IMR-90 (cell line): ENCODE results near the gene COL5A2. TPM values are rescaled to one million over a fixed set of nuclear protein-coding genes. Genes with fewer than 3 reads are reported as not detected.

Source experiments
- ATAC-seq: fragments of 200-7000 bp; cut with Tn5 transposase; 2 replicates; pipeline ENCODE4 v1.9.1; 2020; ENCODE audit warnings: low read depth, mild to moderate bottlenecking, moderate library complexity
- BruUV-seq: library from RNA; stranded (reverse); fragments of 400-500 nt; replicated peaks from 2 replicates; lab custom pipeline; 2021; lab: Mats Ljungman, UMichigan
- CTCF ChIA-PET: fragments of 300-600 bp; formaldehyde crosslinking; extraction: SDS; loops from one replicate; lab custom pipeline; 2021; ENCODE audit warnings: antibody characterized with exemption; lab: Yijun Ruan, JAX
- POLR2A ChIA-PET: fragments of 300-600 bp; sonication (Branson Sonifier 250); formaldehyde crosslinking; loops from one replicate; lab custom pipeline; 2022; ENCODE audit warnings: antibody characterized with exemption; ENCODE audit not compliant: unreplicated experiment; lab: Charles Lee
- DNase-seq: peaks from one replicate; pipeline ENCODE4 v3.0.0; 2013
- H2AFZ ChIP-seq: replicated peaks from 2 replicates; pipeline ENCODE3; 2013; ENCODE audit warnings: low read length, mild to moderate bottlenecking; ENCODE audit not compliant: poor library complexity
- H2AK5ac ChIP-seq: 2 replicates; pipeline ENCODE4 v1.6.1; 2013; ENCODE audit warnings: low read depth, low read length, inconsistent platforms
- H2AK9ac ChIP-seq: replicated peaks from 2 replicates; pipeline ENCODE3; 2013; ENCODE audit warnings: mild to moderate bottlenecking, low read depth, low read length, moderate library complexity; ENCODE audit not compliant: poor library complexity
- H2BK120ac ChIP-seq: 2 replicates; pipeline ENCODE4 v1.6.1; 2013; ENCODE audit warnings: low read depth, low read length, inconsistent platforms
- H2BK15ac ChIP-seq: 3 replicates; pipeline ENCODE4 v1.6.1; 2013; ENCODE audit warnings: low read depth, low read length, inconsistent platforms
- H2BK20ac ChIP-seq: 2 replicates; pipeline ENCODE4 v1.6.1; 2013; ENCODE audit warnings: low read depth, mild to moderate bottlenecking, inconsistent platforms, low read length, moderate library complexity
- H2BK5ac ChIP-seq: 2 replicates; pipeline ENCODE4 v1.6.1; 2013; ENCODE audit warnings: mild to moderate bottlenecking, low read depth, low read length, inconsistent platforms; ENCODE audit not compliant: poor library complexity, severe bottlenecking
- H3K14ac ChIP-seq: replicated peaks from 2 replicates; pipeline ENCODE4 v1.6.1; 2013; ENCODE audit warnings: low read depth, low read length, inconsistent platforms
- H3K18ac ChIP-seq: 2 replicates; pipeline ENCODE4 v1.6.1; 2013; ENCODE audit warnings: low read depth, low read length, control low read depth
- H3K23ac ChIP-seq: 2 replicates; pipeline ENCODE4 v1.6.1; 2013; ENCODE audit warnings: low read depth, low read length, inconsistent platforms
- H3K27ac ChIP-seq: 2 replicates; pipeline ENCODE4 v1.5.1; 2013; ENCODE audit warnings: mild to moderate bottlenecking, control low read depth, low read length; ENCODE audit not compliant: insufficient read depth
- H3K27me3 ChIP-seq: 2 replicates; pipeline ENCODE4 v1.6.1; 2013; ENCODE audit warnings: low read length; ENCODE audit not compliant: control insufficient read depth, insufficient read depth
- H3K36me3 ChIP-seq: 2 replicates; pipeline ENCODE4 v1.6.1; 2013; ENCODE audit warnings: low read length, mixed read lengths; ENCODE audit not compliant: control insufficient read depth, insufficient read depth
- H3K4ac ChIP-seq: 2 replicates; pipeline ENCODE4 v1.6.1; 2013; ENCODE audit warnings: low read depth, low read length, inconsistent platforms
- H3K4me1 ChIP-seq: 2 replicates; pipeline ENCODE4 v1.6.1; 2013; ENCODE audit warnings: low read length, mixed read lengths; ENCODE audit not compliant: control insufficient read depth, insufficient read depth
- H3K4me2 ChIP-seq: 2 replicates; pipeline ENCODE4 v1.6.1; 2013; ENCODE audit warnings: low read depth, mild to moderate bottlenecking, control low read depth, low read length, moderate library complexity
- H3K4me3 ChIP-seq: 2 replicates; pipeline ENCODE4 v1.5.1; 2013; ENCODE audit warnings: low read depth, mild to moderate bottlenecking, control low read depth, low read length, moderate library complexity; ENCODE audit not compliant: insufficient read depth
- H3K56ac ChIP-seq: 2 replicates; pipeline ENCODE4 v1.6.1; 2013; ENCODE audit warnings: low read length, inconsistent platforms; ENCODE audit not compliant: insufficient read depth; ENCODE audit errors: extremely low read depth
- H3K79me1 ChIP-seq, 2 experiments: 2 replicates each; pipeline ENCODE4 v1.6.1; 2013; ENCODE audit warnings: low read length in 2 of 2, inconsistent platforms in 1 of 2, low read depth in 1 of 2
- H3K9ac ChIP-seq: 2 replicates; pipeline ENCODE4 v1.6.1; 2013; ENCODE audit warnings: low read depth, low read length, control low read depth
- H3K9me1 ChIP-seq: 2 replicates; pipeline ENCODE4 v1.6.1; 2013; ENCODE audit warnings: low read length, inconsistent platforms; ENCODE audit not compliant: insufficient read depth
- H3K9me3 ChIP-seq: 2 replicates; pipeline ENCODE4 v1.6.1; 2013; ENCODE audit warnings: low read length; ENCODE audit not compliant: control insufficient read depth, insufficient read depth
- H4K20me1 ChIP-seq: 2 replicates; pipeline ENCODE4 v1.6.1; 2013; ENCODE audit warnings: low read length, inconsistent platforms; ENCODE audit not compliant: insufficient read depth
- H4K5ac ChIP-seq: 2 replicates; pipeline ENCODE4 v1.6.1; 2013; ENCODE audit warnings: mild to moderate bottlenecking, low read depth, low read length, control low read depth
- H4K8ac ChIP-seq, 2 experiments: 2 replicates each; pipeline ENCODE4 v1.6.1; 2013; ENCODE audit warnings: low read depth in 2 of 2, low read length in 2 of 2, control low read depth in 1 of 2, inconsistent platforms in 1 of 2
- H4K91ac ChIP-seq: 2 replicates; pipeline ENCODE4 v1.6.1; 2013; ENCODE audit warnings: low read depth, low read length, inconsistent platforms; ENCODE audit not compliant: insufficient read depth
- BHLHE40 ChIP-seq: fragments of 150-350 bp; IDR thresholded peaks from 2 replicates; pipeline ENCODE4 v1.6.1; 2016; ENCODE audit warnings: mild to moderate bottlenecking, low read depth, low read length
- CEBPB ChIP-seq: IDR thresholded peaks from 2 replicates; pipeline ENCODE4 v1.6.1; 2012; ENCODE audit warnings: low read depth, low read length, improper control_type of control experiment
- CHD1 ChIP-seq: IDR thresholded peaks from 2 replicates; pipeline ENCODE4 v1.6.1; 2012; ENCODE audit warnings: low read depth, low read length, improper control_type of control experiment
- FOS ChIP-seq: fragments of 150-350 bp; IDR thresholded peaks from 2 replicates; pipeline ENCODE4 v1.6.1; 2016; ENCODE audit warnings: low read depth, low read length
- MAFK ChIP-seq: IDR thresholded peaks from 2 replicates; pipeline ENCODE4 v1.6.1; 2012; ENCODE audit warnings: low read depth, low read length, improper control_type of control experiment
- MAZ ChIP-seq: IDR thresholded peaks from 2 replicates; pipeline ENCODE4 v1.6.1; 2012; ENCODE audit warnings: low read depth, mild to moderate bottlenecking, low read length, improper control_type of control experiment, moderate library complexity, borderline replicate concordance
- MXI1 ChIP-seq: IDR thresholded peaks from 2 replicates; pipeline ENCODE4 v1.6.1; 2012; ENCODE audit warnings: low read depth, mild to moderate bottlenecking, low read length, moderate library complexity, borderline replicate concordance
- NFE2L2 ChIP-seq: fragments of 150-350 bp; IDR thresholded peaks from 2 replicates; pipeline ENCODE4 v1.6.1; 2016; ENCODE audit warnings: low read depth, mild to moderate bottlenecking, low read length
- POLR2A ChIP-seq: IDR thresholded peaks from 2 replicates; pipeline ENCODE4 v1.6.1; 2012; ENCODE audit warnings: mild to moderate bottlenecking, low read depth, low read length
- RAD21 ChIP-seq: IDR thresholded peaks from 2 replicates; pipeline ENCODE4 v1.6.1; 2012; ENCODE audit warnings: low read length, improper control_type of control experiment
- RCOR1 ChIP-seq: IDR thresholded peaks from 2 replicates; pipeline ENCODE4 v1.6.1; 2012; ENCODE audit warnings: mild to moderate bottlenecking, low read length, improper control_type of control experiment; ENCODE audit not compliant: insufficient replicate concordance
- RFX5 ChIP-seq: IDR thresholded peaks from 2 replicates; pipeline ENCODE4 v1.8.0; 2012; ENCODE audit warnings: low read depth, mild to moderate bottlenecking, low read length, moderate library complexity
- SMC3 ChIP-seq: fragments of 150-350 bp; IDR thresholded peaks from 2 replicates; pipeline ENCODE4 v1.6.1; 2016; ENCODE audit warnings: low read depth, mild to moderate bottlenecking, antibody characterized with exemption, low read length, moderate library complexity
- WGBS, 2 experiments: methylation state at CpG; one replicate each; pipeline versions ENCODE4 v1.1.5 to v1.1.7; 2013; ENCODE audit warnings: missing lambda C conversion rate in 2 of 2; ENCODE audit not compliant: insufficient read length in 1 of 2; ENCODE audit errors: extremely low coverage in 2 of 2; 5-methylcytosine and 5-hydroxymethylcytosine counted together
- dilution Hi-C: fragments of 300-500 bp; cut with HindIII; formaldehyde crosslinking; loops from one replicate; pipeline ENCODE4 v1.14.3; 2018; ENCODE audit warnings: low sequenced_read_pairs; ENCODE audit not compliant: unreplicated experiment
- in situ Hi-C: fragments of 300-500 bp; cut with MboI; formaldehyde crosslinking; loops from 3 replicates; pipeline ENCODE4 v1.14.3; 2019; ENCODE audit warnings: low sequenced_read_pairs, inconsistent platforms, mixed read lengths
- intact Hi-C: fragments of 100-400 bp; cut with micrococcal nuclease; formaldehyde crosslinking; loops from 2 replicates; pipeline ENCODE4 v1.10.0; 2022
- polyA plus RNA-seq, 3 experiments: library from polyadenylated mRNA; depleted of rRNA; stranded (reverse); fragments of >200 nt; gene quantifications; 2 replicates each; pipeline ENCODE4 v1.2.3, GENCODE V29; 2012; ENCODE audit warnings: low replicate concordance in 1 of 3
- total RNA-seq: library from RNA; depleted of rRNA; stranded (reverse); fragments of >200 nt; gene quantifications from 2 replicates; pipeline ENCODE4 v1.2.3, GENCODE V29; 2012
- TF ChIP-seq, protein P1 (sequence below): fragments of 150-350 bp; IDR thresholded peaks from 2 replicates; pipeline ENCODE4 v1.6.1; 2016; ENCODE audit warnings: low read depth, mild to moderate bottlenecking, low read length, moderate library complexity, borderline replicate concordance
- TF ChIP-seq, protein P2 (sequence below): fragments of 150-350 bp; IDR thresholded peaks from 2 replicates; pipeline ENCODE4 v1.6.1; 2017; ENCODE audit warnings: mild to moderate bottlenecking, antibody characterized with exemption, low read length, low read depth
- TF ChIP-seq, protein P3 (sequence below): conservative IDR thresholded peaks from 2 replicates; pipeline ENCODE4 v1.5.1; 2012; ENCODE audit warnings: mild to moderate bottlenecking, low read depth, low read length, improper control_type of control experiment

COL5A2 gene
- total and polyA plus RNA-seq, 2 of the 4 experiments (the other 2 are of a cell fraction), result 181 to 257 TPM

DNA sequence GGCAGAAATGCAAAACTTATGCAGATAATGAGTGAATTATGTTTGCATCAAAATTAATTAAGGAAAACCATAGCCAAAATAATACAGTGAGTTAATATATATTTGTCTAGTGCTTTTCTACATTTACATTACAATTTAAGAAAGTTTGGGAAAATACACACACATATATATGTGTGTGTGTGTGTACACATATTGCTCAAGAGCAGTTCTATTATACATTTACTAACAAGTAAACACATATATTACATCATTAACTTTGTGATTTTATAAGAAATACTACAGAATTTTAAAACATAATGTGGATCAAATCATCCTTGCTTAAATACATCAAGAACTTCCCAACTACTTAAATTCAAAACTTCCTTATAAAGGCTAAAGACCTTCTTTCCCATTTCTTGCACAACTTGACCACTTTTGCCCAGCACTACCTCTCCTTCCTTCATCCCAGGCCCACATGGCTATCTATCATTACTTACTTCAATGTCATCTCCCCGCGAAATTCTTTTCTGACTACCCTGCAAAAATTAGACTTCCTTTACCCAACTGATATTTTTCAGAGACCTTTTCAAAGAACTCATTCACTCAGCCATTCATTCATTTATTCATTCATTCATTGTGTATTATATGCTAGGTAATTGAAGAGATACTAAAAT, 68.4 kb downstream of the COL5A2 start:
- Histone ChIP-seq H3K9me3 (no peaks in the 10 kb centered on the region), H3K23ac (peak overlapping the region; percentile 45; the same call in 1 of the 2 replicates), H3K4me2 (no peak overlapping the region), H3K18ac (no peak overlapping the region), H3K27ac (no peak overlapping the region; the same call in 1 of the 2 replicates), H2BK120ac (no peak overlapping the region), H2BK20ac (no peak overlapping the region), H3K9ac (no peak overlapping the region), H2BK5ac (peak overlapping the region; percentile 62), H4K20me1 (peaks cover 14% of the 10 kb centered on the region; the same call in 1 of the 2 replicates), H3K56ac (no peak overlapping the region), H4K91ac (no peak overlapping the region), H3K36me3 (peaks cover 14% of the 10 kb centered on the region), H3K9me1 (peaks cover 8% of the 10 kb centered on the region), H2AK9ac (no peak overlapping the region), H3K4me1 (peaks cover 12% of the 10 kb centered on the region), H3K27me3 (no peaks in the 10 kb centered on the region), H3K79me1 (peaks cover 19 to 31% of the 10 kb centered on the region in 2 experiments), H4K5ac (no peak overlapping the region), H3K4me3 (no peak overlapping the region), H4K8ac (0 out of 4 replicates have a peak overlapping the region, but pooled peaks of 1 of the 2 experiments have one; percentile 35), H2BK15ac (no peak overlapping the region), H2AFZ (no peak overlapping the region), H2AK5ac (no peak overlapping the region), H3K14ac (peak overlapping the region; percentile 54; the same call in 1 of the 2 replicates), H3K4ac (no peak overlapping the region)
- intact Hi-C loops (no loop called here), dilution Hi-C loops (no loop called here), in situ Hi-C loops (no loop called here)
- ChIA-PET CTCF (no interaction called here), POLR2A (no interaction called here)
- TF ChIP-seq RCOR1 (no peak), RAD21 (no peak), MAFK (no peak), POLR2A (no peak), SMC3 (no peak), MXI1 (no peak), MAZ (no peak), FOS (no peak), BHLHE40 (no peak), RFX5 (no peak), NFE2L2 (no peak), CHD1 (no peak), CEBPB (no peak)
- TF ChIP-seq, protein P1, sequence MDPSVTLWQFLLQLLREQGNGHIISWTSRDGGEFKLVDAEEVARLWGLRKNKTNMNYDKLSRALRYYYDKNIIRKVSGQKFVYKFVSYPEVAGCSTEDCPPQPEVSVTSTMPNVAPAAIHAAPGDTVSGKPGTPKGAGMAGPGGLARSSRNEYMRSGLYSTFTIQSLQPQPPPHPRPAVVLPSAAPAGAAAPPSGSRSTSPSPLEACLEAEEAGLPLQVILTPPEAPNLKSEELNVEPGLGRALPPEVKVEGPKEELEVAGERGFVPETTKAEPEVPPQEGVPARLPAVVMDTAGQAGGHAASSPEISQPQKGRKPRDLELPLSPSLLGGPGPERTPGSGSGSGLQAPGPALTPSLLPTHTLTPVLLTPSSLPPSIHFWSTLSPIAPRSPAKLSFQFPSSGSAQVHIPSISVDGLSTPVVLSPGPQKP, result no peak
- TF ChIP-seq, protein P2, sequence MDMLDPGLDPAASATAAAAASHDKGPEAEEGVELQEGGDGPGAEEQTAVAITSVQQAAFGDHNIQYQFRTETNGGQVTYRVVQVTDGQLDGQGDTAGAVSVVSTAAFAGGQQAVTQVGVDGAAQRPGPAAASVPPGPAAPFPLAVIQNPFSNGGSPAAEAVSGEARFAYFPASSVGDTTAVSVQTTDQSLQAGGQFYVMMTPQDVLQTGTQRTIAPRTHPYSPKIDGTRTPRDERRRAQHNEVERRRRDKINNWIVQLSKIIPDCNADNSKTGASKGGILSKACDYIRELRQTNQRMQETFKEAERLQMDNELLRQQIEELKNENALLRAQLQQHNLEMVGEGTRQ, result no peak
- TF ChIP-seq, protein P3, sequence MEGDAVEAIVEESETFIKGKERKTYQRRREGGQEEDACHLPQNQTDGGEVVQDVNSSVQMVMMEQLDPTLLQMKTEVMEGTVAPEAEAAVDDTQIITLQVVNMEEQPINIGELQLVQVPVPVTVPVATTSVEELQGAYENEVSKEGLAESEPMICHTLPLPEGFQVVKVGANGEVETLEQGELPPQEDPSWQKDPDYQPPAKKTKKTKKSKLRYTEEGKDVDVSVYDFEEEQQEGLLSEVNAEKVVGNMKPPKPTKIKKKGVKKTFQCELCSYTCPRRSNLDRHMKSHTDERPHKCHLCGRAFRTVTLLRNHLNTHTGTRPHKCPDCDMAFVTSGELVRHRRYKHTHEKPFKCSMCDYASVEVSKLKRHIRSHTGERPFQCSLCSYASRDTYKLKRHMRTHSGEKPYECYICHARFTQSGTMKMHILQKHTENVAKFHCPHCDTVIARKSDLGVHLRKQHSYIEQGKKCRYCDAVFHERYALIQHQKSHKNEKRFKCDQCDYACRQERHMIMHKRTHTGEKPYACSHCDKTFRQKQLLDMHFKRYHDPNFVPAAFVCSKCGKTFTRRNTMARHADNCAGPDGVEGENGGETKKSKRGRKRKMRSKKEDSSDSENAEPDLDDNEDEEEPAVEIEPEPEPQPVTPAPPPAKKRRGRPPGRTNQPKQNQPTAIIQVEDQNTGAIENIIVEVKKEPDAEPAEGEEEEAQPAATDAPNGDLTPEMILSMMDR, result no peak
- DNase-seq (no peak), ATAC-seq (no peak)
- no CpG with 5 or more reads among the region's 2 CpGs for WGBS, 2 experiments
- no TSS peak for BruUV-seq
